CD14-positive monocyte (primary cell): ENCODE data around the gene TCAF1. TPM values are rescaled to one million over a fixed set of nuclear protein-coding genes. Genes with fewer than 3 reads are reported as not detected.
"Not testable (repeated sequence)": the region's sequence is repeated elsewhere in the genome, so short reads cannot be mapped to it uniquely, and the experiment has no call there.

Experiments used
- DNase-seq, 3 donors: peaks; one replicate each; pipeline ENCODE4 v3.0.0-alpha.2; 2011 to 2022
- H2AFZ ChIP-seq: 2 replicates; pipeline ENCODE4 v1.6.0; 2012; ENCODE audit warnings: mild to moderate bottlenecking, low read depth, low read length, inconsistent platforms; ENCODE audit not compliant: insufficient read depth, poor library complexity, severe bottlenecking
- H3K27ac ChIP-seq, 2 donors: 1 replicate in 1 of 2; 2 replicates in 1 of 2; pipeline ENCODE4 v1.5.1; 2012 to 2013; ENCODE audit warnings: low read length in 2 of 2, control low read depth in 1 of 2, inconsistent platforms in 1 of 2, low read depth in 1 of 2, mild to moderate bottlenecking in 1 of 2
- H3K27me3 ChIP-seq, 2 donors: one replicate each; pipeline versions ENCODE4 v1.6.0 to v1.6.1; 2011 to 2013; ENCODE audit warnings: low read length in 2 of 2; ENCODE audit not compliant: control insufficient read depth in 2 of 2, insufficient read depth in 2 of 2
- H3K36me3 ChIP-seq, 2 donors: replicated peaks in 1 of 2; 1 replicate in 1 of 2; 2 replicates in 1 of 2; pipeline versions ENCODE4 v1.5.1 to v1.6.1; 2012 to 2013; ENCODE audit warnings: low read length in 2 of 2, control low read depth in 1 of 2, inconsistent platforms in 1 of 2, mild to moderate bottlenecking in 1 of 2; ENCODE audit not compliant: insufficient read depth in 2 of 2, control insufficient read depth in 1 of 2
- H3K4me1 ChIP-seq, 2 donors: 1 replicate in 1 of 2; 2 replicates in 1 of 2; pipeline versions ENCODE4 v1.5.1 to v1.6.1; 2012 to 2013; ENCODE audit warnings: low read length in 2 of 2, control low read depth in 1 of 2, inconsistent platforms in 1 of 2, mild to moderate bottlenecking in 1 of 2, moderate library complexity in 1 of 2; ENCODE audit not compliant: insufficient read depth in 2 of 2, control insufficient read depth in 1 of 2
- H3K4me2 ChIP-seq: replicated peaks from 2 replicates; pipeline ENCODE3; 2012; ENCODE audit warnings: low read length, moderate library complexity, mild to moderate bottlenecking; ENCODE audit not compliant: poor library complexity, severe bottlenecking; ENCODE audit errors: extremely low read depth
- H3K4me3 ChIP-seq, 3 experiments: fragments of 200-600 bp in 1 of 3; sonication (generic) in 1 of 3; replicated peaks in 1 of 3; 1 replicate in 2 of 3; 2 replicates in 1 of 3; pipeline ENCODE4 v1.5.1; 2011 to 2013; ENCODE audit warnings: low read length in 3 of 3, mild to moderate bottlenecking in 3 of 3, control low read depth in 2 of 3, low read depth in 2 of 3, inconsistent platforms in 1 of 3, moderate library complexity in 1 of 3
- H3K79me2 ChIP-seq: 2 replicates; pipeline ENCODE4 v1.6.0; 2012; ENCODE audit warnings: mild to moderate bottlenecking, control low read depth, inconsistent platforms, low read length, moderate library complexity; ENCODE audit not compliant: insufficient read depth
- H3K9ac ChIP-seq: 2 replicates; pipeline ENCODE4 v1.6.0; 2017; ENCODE audit warnings: low read length, mild to moderate bottlenecking; ENCODE audit not compliant: insufficient read depth, poor library complexity, severe bottlenecking
- H3K9me3 ChIP-seq, 2 donors: replicated peaks in 1 of 2; 1 replicate in 1 of 2; 2 replicates in 1 of 2; pipeline versions ENCODE4 v1.5.1 to v1.6.1; 2012 to 2013; ENCODE audit warnings: low read length in 2 of 2, control low read depth in 1 of 2; ENCODE audit not compliant: control insufficient read depth in 1 of 2, insufficient read depth in 1 of 2
- H4K20me1 ChIP-seq: 2 replicates; pipeline ENCODE4 v1.6.0; 2012; ENCODE audit warnings: mild to moderate bottlenecking, low read length, control low read depth, moderate library complexity; ENCODE audit not compliant: insufficient read depth
- H3K27ac Mint-ChIP-seq, 7 donors: one replicate each; pipeline ENCODE4 v1.8.0; 2020; ENCODE audit warnings: mild to moderate bottlenecking in 7 of 7, mixed read lengths in 7 of 7, moderate library complexity in 6 of 7, inconsistent platforms in 2 of 7
- H3K27me3 Mint-ChIP-seq, 3 donors: one replicate each; pipeline ENCODE4 v1.8.0; 2021 to 2022; ENCODE audit warnings: low read depth in 3 of 3, mild to moderate bottlenecking in 3 of 3, mixed read lengths in 3 of 3, moderate library complexity in 3 of 3, inconsistent platforms in 1 of 3
- H3K36me3 Mint-ChIP-seq, 2 donors: one replicate each; pipeline ENCODE4 v1.8.0; 2020; ENCODE audit warnings: mixed read lengths in 2 of 2, inconsistent platforms in 1 of 2, mild to moderate bottlenecking in 1 of 2
- H3K4me1 Mint-ChIP-seq: one replicate; pipeline ENCODE4 v1.8.0; 2020; ENCODE audit warnings: mild to moderate bottlenecking, mixed read lengths
- H3K4me3 Mint-ChIP-seq, 2 donors: one replicate each; pipeline ENCODE4 v1.8.0; 2020; ENCODE audit warnings: mild to moderate bottlenecking in 2 of 2, mixed read lengths in 2 of 2, moderate library complexity in 1 of 2
- H3K9me3 Mint-ChIP-seq, 7 donors: one replicate each; pipeline ENCODE4 v1.8.0; 2020 to 2022; ENCODE audit warnings: mixed read lengths in 7 of 7, mild to moderate bottlenecking in 6 of 7, moderate library complexity in 6 of 7, inconsistent platforms in 2 of 7
- WGBS: methylation state at CpG from one replicate; pipeline ENCODE4 v1.1.5; 2013; ENCODE audit warnings: missing lambda C conversion rate; ENCODE audit not compliant: insufficient coverage; 5-methylcytosine and 5-hydroxymethylcytosine counted together
- intact Hi-C, 2 donors: fragments of 100-400 bp; cut with micrococcal nuclease; formaldehyde crosslinking; loops; one replicate each; pipeline versions ENCODE4 v1.15.0 to v1.15.1; 2023
- polyA plus RNA-seq, 3 donors: library from polyadenylated mRNA; depleted of rRNA in 1 of 3; unstranded in 2 of 3; stranded (reverse) in 1 of 3; fragments of 300-500 nt in 2 of 3; fragments of >200 nt in 1 of 3; fragmentation: Illumina TruSeq in 2 of 3; gene quantifications; 1 replicate in 2 of 3; 2 replicates in 1 of 3; pipeline ENCODE4 v1.2.3, GENCODE V29; 2012 to 2021

Gene TCAF1
- polyA plus RNA-seq, 3 donors = 1.8 to 3.3 (median 3.0) TPM

DNA sequence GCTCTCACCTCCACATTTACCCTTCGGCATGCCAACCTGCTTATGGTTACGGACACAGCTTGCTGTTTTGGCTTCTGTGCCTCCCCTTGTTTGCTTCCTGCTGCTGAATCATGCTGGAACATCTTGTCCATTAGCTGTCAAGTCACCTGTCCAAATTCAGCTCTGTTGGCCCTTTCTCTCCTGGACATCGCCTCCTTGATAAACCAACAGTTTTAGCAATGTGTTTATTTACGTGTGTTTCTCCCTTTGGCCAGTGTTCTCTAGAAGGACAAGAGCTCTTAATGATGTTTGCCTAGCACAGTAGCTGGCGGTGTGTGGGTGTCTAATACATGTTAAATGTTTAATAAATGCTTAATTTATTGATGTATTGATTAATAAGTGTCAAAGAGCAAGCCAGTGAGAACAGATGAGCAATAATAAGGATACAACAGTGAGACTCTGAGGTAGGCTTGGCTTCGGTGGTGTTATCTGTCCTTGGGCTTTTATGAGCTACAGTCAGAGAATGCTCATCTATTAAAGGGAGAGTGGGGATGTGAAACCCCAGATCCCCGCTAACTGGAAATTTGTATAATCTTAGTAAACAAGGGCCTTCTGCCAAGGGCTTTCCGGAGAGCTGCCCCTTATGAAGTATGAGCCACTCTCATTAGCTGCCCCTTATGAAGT is 85.4 kb downstream of the TCAF1 start:
- H3K4me1 Mint-ChIP-seq, H3K27ac ChIP-seq, H3K9me3 ChIP-seq, H3K4me3 Mint-ChIP-seq, H3K27me3 ChIP-seq, H3K36me3 Mint-ChIP-seq, H3K4me3 ChIP-seq, H3K79me2 ChIP-seq, intact Hi-C loops, H3K9me3 Mint-ChIP-seq, H3K27ac Mint-ChIP-seq, H3K27me3 Mint-ChIP-seq, H2AFZ ChIP-seq, H3K9ac ChIP-seq, H3K36me3 ChIP-seq, DNase-seq, H3K4me2 ChIP-seq, H3K4me1 ChIP-seq, H4K20me1 ChIP-seq: not testable (repeated sequence)
- no CpG with 5 or more reads among the region's 8 CpGs for WGBS

DNA sequence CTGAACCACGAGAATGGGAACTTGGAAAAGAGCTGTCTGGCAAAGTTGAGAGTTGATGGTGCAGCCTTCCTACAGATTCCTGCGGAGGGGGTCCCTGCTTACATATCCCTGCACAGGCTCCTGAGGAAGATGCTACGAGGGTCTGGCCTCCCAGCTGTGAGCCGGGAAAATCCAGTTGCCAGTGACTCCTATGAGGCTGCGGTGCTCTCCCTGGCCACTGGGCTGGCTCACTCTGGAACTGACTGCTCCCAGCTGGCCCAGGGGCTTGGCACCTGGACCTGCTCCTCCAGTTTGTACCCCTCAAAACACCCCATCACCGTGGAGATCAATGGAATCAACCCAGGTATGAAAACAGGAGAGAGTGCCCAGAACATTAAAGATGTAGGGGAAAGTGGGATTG is 91.3 kb downstream of the TCAF1 start:
- H3K36me3 ChIP-seq, H3K4me1 Mint-ChIP-seq, H3K9me3 Mint-ChIP-seq, H3K36me3 Mint-ChIP-seq, H3K4me3 Mint-ChIP-seq, H2AFZ ChIP-seq, H3K27me3 ChIP-seq, H3K27ac ChIP-seq, H3K9ac ChIP-seq, H3K79me2 ChIP-seq, H3K27me3 Mint-ChIP-seq, H3K27ac Mint-ChIP-seq, H3K9me3 ChIP-seq, H4K20me1 ChIP-seq, intact Hi-C loops, DNase-seq, H3K4me1 ChIP-seq, H3K4me3 ChIP-seq, H3K4me2 ChIP-seq: not testable (repeated sequence)
- WGBS = no CpG with 5 or more reads among the region's 6 CpGs

GRCh38 chr7:143806664-143807071 is 95.3 kb downstream of the TCAF1 start:
- H3K79me2 ChIP-seq, H3K9ac ChIP-seq, H3K4me3 ChIP-seq, intact Hi-C loops, H3K4me2 ChIP-seq, H3K4me1 ChIP-seq, DNase-seq, H3K27me3 ChIP-seq, H4K20me1 ChIP-seq, H3K27ac ChIP-seq, H3K36me3 Mint-ChIP-seq, H3K9me3 ChIP-seq, H3K27me3 Mint-ChIP-seq, H3K4me1 Mint-ChIP-seq, H2AFZ ChIP-seq, H3K4me3 Mint-ChIP-seq, H3K9me3 Mint-ChIP-seq, H3K27ac Mint-ChIP-seq, H3K36me3 ChIP-seq: not testable (repeated sequence)
- WGBS = no CpG with 5 or more reads among the region's 5 CpGs

Other genes starting within 250 kb of the TCAF1 start
- not detected for gene CTAGE6, start 144.5 kb downstream of the TCAF1 start, polyA plus RNA-seq
- not detected for gene OR2F2, start 33.1 kb upstream of the TCAF1 start, polyA plus RNA-seq
- not detected for gene OR2F1, start 52.7 kb upstream of the TCAF1 start, polyA plus RNA-seq
- not detected for gene OR6B1, start 98.1 kb upstream of the TCAF1 start, polyA plus RNA-seq
- gene OR2A5, start 146.8 kb upstream of the TCAF1 start, polyA plus RNA-seq = not detected
- gene OR2A25, start 167.6 kb upstream of the TCAF1 start, polyA plus RNA-seq = not detected
- not detected for gene OR2A12, start 184.1 kb upstream of the TCAF1 start, polyA plus RNA-seq
- gene OR2A2, start 207.4 kb upstream of the TCAF1 start, polyA plus RNA-seq = not detected
- not detected for gene OR2A14, start 221.0 kb upstream of the TCAF1 start, polyA plus RNA-seq